ENCODE results near the gene LPAR5. TPM values are rescaled to one million over a fixed set of nuclear protein-coding genes. Genes with fewer than 3 reads are reported as not detected.
"Not testable (repeated sequence)": the region's sequence is repeated elsewhere in the genome, so short reads cannot be mapped to it uniquely, and the experiment has no call there.

LPAR5 gene
- polyA plus RNA-seq, 12 donors, result 0.77 to 16.4 (median 1.3) TPM; not detected in 1

GRCh38 chr12:6607751-6608591, 27.8 kb downstream of the LPAR5 start:
- DNase-seq, result peak; percentile 71

GRCh38 chr12:6606331-6607131, 29.2 kb downstream of the LPAR5 start:
- DNase-seq, result no peak

- DNase-seq, result no peak
Observed at GRCh38 chr12:6605421-6606330, 30.1 kb downstream of the LPAR5 start.

GRCh38 chr12:6604259-6605029, 31.3 kb downstream of the LPAR5 start:
- DNase-seq, result no peak

GRCh38 chr12:6603095-6603567, 32.6 kb downstream of the LPAR5 start:
- no peak for DNase-seq

GRCh38 chr12:6602526-6602925, 33.2 kb downstream of the LPAR5 start:
- DNase-seq, result no peak

- not testable (repeated sequence) for DNase-seq
Observed at GRCh38 chr12:6595673-6596072, 40.1 kb downstream of the LPAR5 start.

GRCh38 chr12:6592087-6592486, 43.7 kb downstream of the LPAR5 start:
- DNase-seq, result no peak

- not testable (repeated sequence) for DNase-seq
Observed at GRCh38 chr12:6586569-6586968, 49.2 kb downstream of the LPAR5 start.

- no peak for DNase-seq
Observed at GRCh38 chr12:6584293-6584692, 51.5 kb downstream of the LPAR5 start.

GRCh38 chr12:6582959-6583358, 52.8 kb downstream of the LPAR5 start:
- DNase-seq, result no peak

GRCh38 chr12:6582196-6582595, 53.6 kb downstream of the LPAR5 start:
- no peak for DNase-seq

GRCh38 chr12:6575648-6576047, 60.1 kb downstream of the LPAR5 start:
- DNase-seq, result no peak

- DNase-seq, result no peak
Observed at GRCh38 chr12:6574576-6575295, 61.0 kb downstream of the LPAR5 start.

GRCh38 chr12:6573001-6573400, 62.8 kb downstream of the LPAR5 start:
- DNase-seq, result no peak

- DNase-seq, result no peak
Observed at GRCh38 chr12:6570264-6570887, 65.4 kb downstream of the LPAR5 start.

GRCh38 chr12:6569786-6570185, 66.0 kb downstream of the LPAR5 start:
- no peak for DNase-seq

- DNase-seq, result no peak
Observed at GRCh38 chr12:6569312-6569711, 66.4 kb downstream of the LPAR5 start.

Data from muscle of arm (tissue), 12 donors.